H9 (cell line): Measurements from ENCODE around the gene NDOR1. TPM values are rescaled to one million over a fixed set of nuclear protein-coding genes. Genes with fewer than 3 reads are reported as not detected.

Experiments
- DNase-seq: peaks from one replicate; pipeline ENCODE4 v3.0.0-alpha.2; 2017
- H2AFZ ChIP-seq: one replicate; pipeline ENCODE4 v1.6.1; 2013; ENCODE audit warnings: mild to moderate bottlenecking, low read length, control low read depth, moderate library complexity
- H2AK5ac ChIP-seq: 2 replicates; pipeline ENCODE4 v1.6.1; 2013; ENCODE audit warnings: low read length, control low read depth, mixed read lengths; ENCODE audit not compliant: insufficient read length
- H2BK120ac ChIP-seq: one replicate; pipeline ENCODE4 v1.6.1; 2013; ENCODE audit warnings: low read depth, mild to moderate bottlenecking, low read length, control low read depth, inconsistent platforms; ENCODE audit not compliant: poor library complexity, severe bottlenecking
- H2BK12ac ChIP-seq: 2 replicates; pipeline ENCODE4 v1.6.1; 2013; ENCODE audit warnings: low read length, control low read depth, mixed read lengths, low read depth; ENCODE audit not compliant: insufficient read length
- H2BK15ac ChIP-seq: 2 replicates; pipeline ENCODE4 v1.6.1; 2013; ENCODE audit warnings: low read depth, low read length, control low read depth
- H2BK20ac ChIP-seq: one replicate; pipeline ENCODE4 v1.6.1; 2013; ENCODE audit warnings: low read depth, mild to moderate bottlenecking, low read length, control low read depth, inconsistent platforms; ENCODE audit not compliant: poor library complexity, severe bottlenecking
- H2BK5ac ChIP-seq: 2 replicates; pipeline ENCODE4 v1.6.1; 2013; ENCODE audit warnings: low read length, control low read depth, mixed read lengths; ENCODE audit not compliant: insufficient read length
- H3K14ac ChIP-seq: 2 replicates; pipeline ENCODE4 v1.6.1; 2013; ENCODE audit warnings: low read length, control low read depth; ENCODE audit not compliant: insufficient read depth
- H3K18ac ChIP-seq: 2 replicates; pipeline ENCODE4 v1.6.1; 2013; ENCODE audit warnings: low read depth, mild to moderate bottlenecking, mixed read lengths, low read length, control low read depth; ENCODE audit not compliant: insufficient read length
- H3K23ac ChIP-seq: 2 replicates; pipeline ENCODE4 v1.6.1; 2013; ENCODE audit warnings: low read length, control low read depth, mixed read lengths, low read depth; ENCODE audit not compliant: insufficient read length
- H3K23me2 ChIP-seq: 2 replicates; pipeline ENCODE4 v1.6.1; 2013; ENCODE audit warnings: low read depth, mild to moderate bottlenecking, mixed read lengths, low read length, control low read depth; ENCODE audit not compliant: insufficient read length, poor library complexity, severe bottlenecking
- H3K27ac ChIP-seq: 2 replicates; pipeline ENCODE4 v1.5.1; 2013; ENCODE audit warnings: low read length, control low read depth, mixed read lengths, low read depth; ENCODE audit not compliant: insufficient read length
- H3K27me3 ChIP-seq: 2 replicates; pipeline ENCODE4 v1.6.1; 2013; ENCODE audit warnings: low read length, control low read depth, inconsistent platforms; ENCODE audit not compliant: insufficient read depth
- H3K4ac ChIP-seq: 2 replicates; pipeline ENCODE4 v1.6.1; 2013; ENCODE audit warnings: low read depth, mild to moderate bottlenecking, control low read depth, inconsistent platforms, low read length, moderate library complexity
- H3K4me1 ChIP-seq: 2 replicates; pipeline ENCODE4 v1.6.1; 2013; ENCODE audit warnings: low read length, control low read depth, inconsistent platforms; ENCODE audit not compliant: insufficient read depth
- H3K4me2 ChIP-seq: 2 replicates; pipeline ENCODE4 v1.6.1; 2013; ENCODE audit warnings: low read length, control low read depth, mixed read lengths; ENCODE audit not compliant: insufficient read length, insufficient read depth
- H3K56ac ChIP-seq: 2 replicates; pipeline ENCODE4 v1.6.1; 2013; ENCODE audit warnings: low read depth, mild to moderate bottlenecking, mixed read lengths, low read length, control low read depth; ENCODE audit not compliant: insufficient read length
- H3K79me1 ChIP-seq: 2 replicates; pipeline ENCODE4 v1.6.1; 2013; ENCODE audit warnings: low read depth, mild to moderate bottlenecking, moderate library complexity, low read length, control low read depth, inconsistent platforms; ENCODE audit not compliant: insufficient read depth, poor library complexity, severe bottlenecking
- H3K79me2 ChIP-seq: 2 replicates; pipeline ENCODE4 v1.6.1; 2013; ENCODE audit warnings: low read length, control low read depth, inconsistent platforms; ENCODE audit not compliant: insufficient read depth
- H3K9ac ChIP-seq: 2 replicates; pipeline ENCODE4 v1.6.1; 2013; ENCODE audit warnings: low read length, control low read depth, mixed read lengths; ENCODE audit not compliant: insufficient read length; ENCODE audit errors: extremely low read depth
- H3K9me3 ChIP-seq: one replicate; pipeline ENCODE4 v1.6.1; 2013; ENCODE audit warnings: low read depth, low read length, inconsistent platforms; ENCODE audit not compliant: control insufficient read depth
- H3T11ph ChIP-seq: one replicate; pipeline ENCODE4 v1.6.1; 2013; ENCODE audit warnings: mild to moderate bottlenecking, low read length, control low read depth, inconsistent platforms
- H4K20me1 ChIP-seq: one replicate; pipeline ENCODE4 v1.6.1; 2013; ENCODE audit not compliant: control insufficient read depth, insufficient read length, insufficient read depth
- H4K5ac ChIP-seq: 2 replicates; pipeline ENCODE4 v1.6.1; 2013; ENCODE audit warnings: low read depth, mild to moderate bottlenecking, mixed read lengths, low read length, control low read depth; ENCODE audit not compliant: insufficient read length
- H4K8ac ChIP-seq: replicated peaks from 2 replicates; pipeline ENCODE4 v1.6.1; 2013; ENCODE audit warnings: low read length, control low read depth, mixed read lengths, low read depth; ENCODE audit not compliant: insufficient read length
- H4K91ac ChIP-seq: 2 replicates; pipeline ENCODE4 v1.6.1; 2013; ENCODE audit warnings: low read depth, mild to moderate bottlenecking, moderate library complexity, mixed read lengths, low read length, control low read depth; ENCODE audit not compliant: insufficient read length
- H3K27ac Mint-ChIP-seq, 3 experiments: 2 replicates in 2 of 3; 3 replicates in 1 of 3; pipeline ENCODE4 v1.8.0; 2020 to 2021; ENCODE audit warnings: mixed read lengths in 3 of 3, mild to moderate bottlenecking in 1 of 3, moderate library complexity in 1 of 3
- H3K27me3 Mint-ChIP-seq: 2 replicates; pipeline ENCODE4 v1.8.0; 2021; ENCODE audit warnings: low read depth, mild to moderate bottlenecking, moderate library complexity, mixed read lengths
- H3K36me3 Mint-ChIP-seq, 3 experiments: 2 replicates in 2 of 3; 3 replicates in 1 of 3; pipeline ENCODE4 v1.8.0; 2020 to 2021; ENCODE audit warnings: low read depth in 3 of 3, mixed read lengths in 3 of 3; ENCODE audit not compliant: insufficient read depth in 1 of 3
- H3K4me1 Mint-ChIP-seq, 2 experiments: 2 replicates each; pipeline ENCODE4 v1.8.0; 2020; ENCODE audit warnings: mixed read lengths in 2 of 2
- H3K4me3 Mint-ChIP-seq, 2 experiments: 2 replicates in 1 of 2; 3 replicates in 1 of 2; pipeline ENCODE4 v1.8.0; 2020 to 2021; ENCODE audit warnings: mild to moderate bottlenecking in 2 of 2, mixed read lengths in 2 of 2, moderate library complexity in 1 of 2
- H3K9me3 Mint-ChIP-seq, 2 experiments: 2 replicates in 1 of 2; 3 replicates in 1 of 2; pipeline ENCODE4 v1.8.0; 2020; ENCODE audit warnings: mild to moderate bottlenecking in 2 of 2, mixed read lengths in 2 of 2, moderate library complexity in 1 of 2
- WGBS: extraction: QIAGEN DNeasy Blood & Tissue Kit; methylation state at CpG from one replicate; pipeline ENCODE4 v1.1.7; 2013; ENCODE audit warnings: missing lambda C conversion rate, low lambda C conversion rate, mixed read lengths; ENCODE audit not compliant: insufficient read length; ENCODE audit errors: extremely low coverage; 5-methylcytosine and 5-hydroxymethylcytosine counted together
- total RNA-seq: library from RNA; stranded (reverse); gene quantifications from 2 replicates; pipeline ENCODE4 v1.2.1, GENCODE V29; 2021
- TF ChIP-seq, protein P1 (sequence below): fragments of 200-600 bp; sonication (generic); conservative IDR thresholded peaks from 3 replicates; pipeline ENCODE4 v1.8.0; 2021; ENCODE audit warnings: antibody characterized with exemption, mild to moderate bottlenecking

NDOR1 gene
- total RNA-seq, 1 experiment from 2014 or later = 44.1 TPM

DNA sequence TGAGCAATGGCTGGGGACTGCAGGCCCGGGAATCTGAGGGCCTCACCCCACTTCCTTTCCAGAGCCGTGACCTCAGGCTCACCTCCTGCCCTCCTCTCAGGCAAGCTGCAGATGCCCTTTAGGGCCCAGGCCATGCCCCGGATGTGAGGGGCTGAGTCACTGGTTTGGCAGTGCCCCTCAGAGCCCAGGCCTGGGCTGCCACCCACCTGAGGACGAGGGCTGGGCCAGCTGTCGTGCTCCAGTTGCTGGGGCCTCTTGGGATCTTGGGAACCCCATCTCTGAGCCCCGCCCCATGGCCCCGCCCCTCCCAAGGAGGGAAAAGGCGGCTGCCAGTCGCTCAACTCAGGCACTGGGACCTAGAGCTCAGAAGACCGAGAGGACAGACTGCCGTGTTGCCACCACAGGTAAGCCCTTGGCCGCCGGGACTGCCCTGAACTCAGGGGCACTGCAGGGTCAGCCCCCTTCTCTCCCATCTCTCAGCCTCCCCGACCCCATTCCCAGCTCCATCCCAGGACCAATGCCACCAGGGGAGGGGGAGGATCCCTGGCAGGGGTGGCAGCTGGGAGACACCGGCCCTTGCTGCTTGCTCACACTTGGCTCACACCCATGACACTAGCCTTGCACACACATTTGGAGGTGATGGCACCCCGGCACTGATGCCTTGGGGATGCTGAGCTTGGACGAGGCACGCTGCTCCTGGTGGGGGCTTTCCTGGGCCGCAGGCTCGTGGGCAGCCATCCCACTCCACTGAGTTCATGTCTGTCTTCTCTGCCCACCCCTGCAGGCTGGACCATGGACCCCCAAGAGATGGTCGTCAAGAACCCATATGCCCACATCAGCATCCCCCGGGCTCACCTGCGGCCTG is 19.6 kb downstream of the NDOR1 start, which contains the start of gene CYSRT1:
Gene CYSRT1 (plus strand): TSS at position 345 of the 865 bp plus-strand sequence. CDS start 448 bp downstream, at position 793.
- Histone ChIP-seq H3K27ac (no peak within 1 kb of the TSS), H3K79me2 (no peaks in the 10 kb centered on the region), H2AFZ (no peak within 1 kb of the TSS), H3K23ac (no peak within 1 kb of the TSS), H3K27me3 (no peaks in the 10 kb centered on the region), H3K4me2 (peak within 1 kb of the TSS; percentile 75), H4K8ac (no peak within 1 kb of the TSS), H3K18ac (no peak within 1 kb of the TSS), H2BK12ac (no peak within 1 kb of the TSS), H3K56ac (no peak within 1 kb of the TSS), H3K9ac (peak within 1 kb of the TSS; percentile 64), H2BK5ac (no peak within 1 kb of the TSS), H3K23me2 (peaks cover 18% of the 10 kb centered on the region), H3K4ac (no peak within 1 kb of the TSS), H4K5ac (no peak within 1 kb of the TSS), H3T11ph (no peak within 1 kb of the TSS), H3K9me3 (no peaks in the 10 kb centered on the region), H4K20me1 (no peaks in the 10 kb centered on the region), H3K4me1 (no peaks in the 10 kb centered on the region), H2BK20ac (no peak within 1 kb of the TSS), H3K79me1 (no peaks in the 10 kb centered on the region), H2BK120ac (no peak within 1 kb of the TSS), H2AK5ac (no peak within 1 kb of the TSS), H3K14ac (no peak within 1 kb of the TSS), H2BK15ac (no peak within 1 kb of the TSS), H4K91ac (no peak within 1 kb of the TSS)
- no CpG with 5 or more reads among the region's 23 CpGs for WGBS
- DNase-seq = no peak
- no peaks in the 10 kb centered on the region for H3K36me3 Mint-ChIP-seq
- H3K27me3 Mint-ChIP-seq = no peaks in the 10 kb centered on the region; the same call in 1 of the 2 replicates
- peak within 1 kb of the TSS; percentile 66 to 83 for H3K4me3 Mint-ChIP-seq
- H3K27ac Mint-ChIP-seq = no peak within 1 kb of the TSS; a peak in 1 of 7 replicates
- no peaks in the 10 kb centered on the region for H3K9me3 Mint-ChIP-seq
- peaks cover 2 to 5% of the 10 kb centered on the region in 2 experiments for H3K4me1 Mint-ChIP-seq
- TF ChIP-seq, protein P1, sequence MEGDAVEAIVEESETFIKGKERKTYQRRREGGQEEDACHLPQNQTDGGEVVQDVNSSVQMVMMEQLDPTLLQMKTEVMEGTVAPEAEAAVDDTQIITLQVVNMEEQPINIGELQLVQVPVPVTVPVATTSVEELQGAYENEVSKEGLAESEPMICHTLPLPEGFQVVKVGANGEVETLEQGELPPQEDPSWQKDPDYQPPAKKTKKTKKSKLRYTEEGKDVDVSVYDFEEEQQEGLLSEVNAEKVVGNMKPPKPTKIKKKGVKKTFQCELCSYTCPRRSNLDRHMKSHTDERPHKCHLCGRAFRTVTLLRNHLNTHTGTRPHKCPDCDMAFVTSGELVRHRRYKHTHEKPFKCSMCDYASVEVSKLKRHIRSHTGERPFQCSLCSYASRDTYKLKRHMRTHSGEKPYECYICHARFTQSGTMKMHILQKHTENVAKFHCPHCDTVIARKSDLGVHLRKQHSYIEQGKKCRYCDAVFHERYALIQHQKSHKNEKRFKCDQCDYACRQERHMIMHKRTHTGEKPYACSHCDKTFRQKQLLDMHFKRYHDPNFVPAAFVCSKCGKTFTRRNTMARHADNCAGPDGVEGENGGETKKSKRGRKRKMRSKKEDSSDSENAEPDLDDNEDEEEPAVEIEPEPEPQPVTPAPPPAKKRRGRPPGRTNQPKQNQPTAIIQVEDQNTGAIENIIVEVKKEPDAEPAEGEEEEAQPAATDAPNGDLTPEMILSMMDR = no peak
